HL-60/S4 treated with retinoic acid at 250 ng/mL for 4 days and 3 days (cell line): ENCODE results near the gene NAB1.
"Not testable (repeated sequence)": the region's sequence is repeated elsewhere in the genome, so short reads cannot be mapped to it uniquely, and the experiment has no call there.

Source experiments
- in situ Hi-C: fragments of 300-500 bp; cut with MboI; formaldehyde crosslinking; loops from 2 replicates; pipeline ENCODE4 v1.7.0; 2022; ENCODE audit warnings: low sequenced_read_pairs

Gene NAB1

GRCh38 chr2:190649035-190649797, at the start of gene NAB1:
NAB1 (plus strand) TSS chr2:190649083; CDS start chr2:190659177, 10,094 bp downstream.
- in situ Hi-C loops: no loop called here

- in situ Hi-C loops: no loop called here
These were observed 49.2 kb upstream of the NAB1 start for GRCh38 chr2:190599546-190600220.

DNA sequence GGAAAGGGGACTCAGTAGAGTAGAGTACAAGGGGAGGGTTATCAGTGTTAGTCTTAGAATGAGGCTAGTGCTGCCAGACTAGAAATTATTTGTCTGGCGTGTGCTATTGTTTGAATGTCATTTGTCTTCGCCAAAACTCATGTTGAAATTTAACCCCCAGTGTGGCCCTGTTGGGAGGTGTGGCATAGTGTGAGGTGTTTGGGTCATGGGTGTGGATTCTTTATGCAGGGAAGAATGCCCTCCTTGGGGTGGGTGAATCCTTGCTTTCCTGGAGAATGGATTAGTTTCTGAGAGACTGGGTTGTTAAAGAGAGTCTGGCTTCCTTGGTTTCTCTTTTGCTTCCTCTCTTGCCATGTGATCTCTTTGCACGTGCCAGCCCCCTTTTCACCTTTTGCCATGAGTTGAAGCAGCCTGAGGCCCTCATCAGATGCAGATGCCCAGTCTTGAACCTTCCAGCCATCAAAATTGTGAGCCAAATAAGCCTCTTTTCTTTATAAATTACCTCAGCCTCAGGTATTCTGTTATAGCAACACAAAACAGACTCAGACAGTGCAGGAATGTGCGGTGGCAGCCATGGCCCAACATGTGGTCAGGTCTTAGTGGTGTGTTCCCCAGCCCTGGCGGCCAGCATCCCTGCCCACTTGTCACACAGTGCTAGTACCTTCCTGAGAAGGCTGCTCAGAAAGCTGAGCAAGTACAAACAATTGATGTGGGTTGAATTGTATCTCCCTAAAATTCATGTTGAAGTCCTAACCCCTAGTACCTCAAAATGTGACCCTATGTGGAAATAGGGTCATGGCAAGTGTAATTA, 48.4 kb upstream of the NAB1 start:
- in situ Hi-C loops: no loop called here

DNA sequence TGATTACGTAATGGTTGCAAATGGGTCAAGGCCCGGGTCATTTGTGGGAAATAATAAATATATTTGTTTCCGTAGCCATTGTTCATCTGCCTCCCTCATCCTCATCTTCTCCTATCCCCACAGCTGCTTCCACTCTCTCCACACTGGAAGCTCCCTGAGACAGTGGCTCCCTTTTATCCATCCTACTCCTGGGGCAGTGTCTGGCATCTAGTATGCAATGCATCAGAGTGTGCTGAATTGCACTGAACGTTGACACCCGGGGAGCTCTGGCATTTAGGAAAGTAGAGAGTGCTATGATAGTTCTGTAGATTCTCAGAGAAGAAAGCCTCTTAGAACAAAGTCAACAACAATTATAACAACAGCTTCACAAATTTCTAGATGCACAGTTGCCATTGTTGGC, 45.5 kb upstream of the NAB1 start:
- in situ Hi-C loops: no loop called here

GRCh38 chr2:190607014-190607597, 41.8 kb upstream of the NAB1 start:
- in situ Hi-C loops: no loop called here

- in situ Hi-C loops: no loop called here
These were observed 41.1 kb upstream of the NAB1 start for GRCh38 chr2:190607657-190608357.

DNA sequence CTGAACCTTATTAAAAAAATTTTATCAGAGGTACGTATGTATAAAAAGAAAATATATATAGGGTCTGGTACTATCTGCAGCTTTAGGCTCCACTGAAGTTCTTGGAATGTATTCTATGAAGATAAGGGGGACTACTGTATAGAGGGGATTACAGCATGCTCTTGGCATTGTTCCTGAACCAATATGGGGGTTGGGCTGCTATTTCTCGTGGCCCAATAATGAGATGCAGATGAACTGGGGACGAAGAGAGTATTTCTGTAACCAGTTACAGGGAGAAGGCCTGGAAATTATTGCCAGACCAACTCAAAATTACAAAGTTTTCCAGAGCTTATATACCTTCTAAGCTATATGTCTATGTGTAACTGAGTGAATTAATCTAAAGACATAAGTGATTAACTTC, 40.0 kb upstream of the NAB1 start:
- in situ Hi-C loops: not testable (repeated sequence)

DNA sequence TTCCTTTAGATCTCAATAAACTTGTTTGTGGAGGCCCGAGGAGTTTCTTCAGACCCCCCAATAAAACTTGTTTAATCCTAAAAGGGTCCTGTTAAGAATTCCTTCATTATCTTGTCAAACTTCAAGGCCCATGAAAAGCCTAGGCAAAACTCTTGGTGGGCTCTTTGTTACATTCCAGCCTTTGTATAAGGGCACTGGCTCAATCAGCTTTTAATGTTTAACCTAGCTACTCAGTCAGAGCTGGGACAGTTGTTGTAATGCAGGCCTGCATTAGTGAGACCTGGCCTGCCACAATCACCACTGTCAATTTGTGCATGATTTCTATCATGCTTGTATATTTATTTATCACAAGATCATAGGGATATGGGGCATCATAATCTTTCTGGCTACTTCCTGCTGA, 39.5 kb upstream of the NAB1 start:
- in situ Hi-C loops: not testable (repeated sequence)

DNA sequence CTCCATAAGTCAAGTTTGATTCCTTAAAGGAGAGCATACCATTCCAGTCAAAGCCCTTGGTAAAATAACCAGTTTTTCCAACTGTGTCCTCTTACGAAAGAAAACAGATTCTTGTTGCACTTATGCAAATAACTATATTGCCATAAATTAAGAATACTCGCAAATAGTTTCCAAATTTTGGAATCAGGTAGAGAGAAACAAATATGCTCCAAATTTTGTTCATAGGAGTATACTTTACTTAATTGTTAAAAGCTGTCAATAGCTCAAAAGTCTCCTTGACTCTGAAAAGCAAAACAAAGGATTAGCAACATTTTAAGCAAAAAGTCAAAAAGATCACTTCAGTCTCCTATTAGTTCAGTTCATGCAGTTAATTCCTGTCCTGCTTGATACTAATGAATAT, 38.4 kb upstream of the NAB1 start:
- in situ Hi-C loops: not testable (repeated sequence)

- in situ Hi-C loops: no loop called here
These were observed 33.2 kb upstream of the NAB1 start for GRCh38 chr2:190615555-190616200.

DNA sequence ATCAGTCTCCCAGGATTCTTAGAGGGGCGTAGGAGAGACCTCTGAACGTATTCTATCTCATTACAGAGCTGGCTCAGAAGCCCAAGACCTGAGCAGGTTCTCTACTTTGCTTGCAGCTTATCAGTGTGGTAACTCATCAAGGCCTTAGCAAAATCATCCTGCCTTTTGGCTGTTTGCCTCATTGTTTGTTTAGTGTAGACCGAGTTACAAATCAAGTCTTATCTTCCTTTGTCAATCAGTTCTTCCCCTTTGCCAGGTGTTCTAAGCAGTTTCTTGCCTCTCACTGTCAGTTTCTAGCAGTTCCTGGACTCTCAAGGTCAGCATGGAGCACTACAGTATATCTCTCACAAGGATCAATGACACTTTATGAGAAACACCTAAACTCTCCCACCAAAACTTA, 30.9 kb upstream of the NAB1 start:
- in situ Hi-C loops: no loop called here

- in situ Hi-C loops: no loop called here
These were observed 23.2 kb upstream of the NAB1 start for GRCh38 chr2:190625691-190626090.

GRCh38 chr2:190626641-190627210, 22.2 kb upstream of the NAB1 start:
- in situ Hi-C loops: no loop called here

DNA sequence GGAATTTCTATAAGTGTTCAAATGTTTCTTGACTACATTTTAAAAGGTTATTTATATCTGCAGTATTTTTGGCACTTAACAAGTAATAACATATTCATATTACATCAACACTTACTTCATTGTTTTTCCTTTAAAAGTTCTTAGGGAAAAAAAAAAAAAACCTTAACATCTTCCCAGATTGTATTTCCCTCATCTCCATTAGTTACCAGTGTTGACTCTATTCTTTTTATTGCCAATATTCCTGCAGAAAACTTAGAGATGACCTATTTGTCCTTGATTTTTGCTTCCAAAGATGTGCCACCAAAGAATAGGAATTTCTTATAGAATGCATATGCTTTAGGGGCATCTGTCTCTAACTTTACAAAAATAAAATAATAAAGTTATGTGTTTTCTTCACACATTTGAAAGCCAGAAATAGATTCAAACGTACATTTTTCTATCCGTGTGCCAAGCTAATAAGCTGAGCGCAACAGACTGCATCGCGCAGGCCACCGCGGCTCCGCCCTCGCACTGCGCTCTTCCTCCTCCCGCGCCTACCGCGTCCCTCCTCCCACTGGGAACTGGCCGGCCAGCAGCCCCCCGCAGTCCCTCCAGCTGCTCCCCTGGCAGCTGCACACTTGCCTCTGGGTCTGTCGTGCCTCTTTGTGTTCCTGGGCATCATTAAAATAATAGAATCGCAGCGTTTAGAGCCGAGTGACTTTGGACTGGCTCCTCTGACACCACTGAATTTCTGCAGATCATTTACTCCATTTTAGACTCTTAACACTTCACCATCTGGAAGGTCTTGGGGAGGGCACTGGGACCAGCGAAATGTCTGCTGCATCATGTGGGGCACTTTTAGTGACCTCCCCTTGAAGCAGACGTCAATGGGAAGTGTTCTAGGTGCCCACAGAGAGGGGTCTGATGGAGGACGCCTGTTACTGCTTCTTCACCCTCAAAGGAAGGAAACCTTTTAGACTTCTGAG, 21.2 kb upstream of the NAB1 start:
- in situ Hi-C loops: no loop called here

DNA sequence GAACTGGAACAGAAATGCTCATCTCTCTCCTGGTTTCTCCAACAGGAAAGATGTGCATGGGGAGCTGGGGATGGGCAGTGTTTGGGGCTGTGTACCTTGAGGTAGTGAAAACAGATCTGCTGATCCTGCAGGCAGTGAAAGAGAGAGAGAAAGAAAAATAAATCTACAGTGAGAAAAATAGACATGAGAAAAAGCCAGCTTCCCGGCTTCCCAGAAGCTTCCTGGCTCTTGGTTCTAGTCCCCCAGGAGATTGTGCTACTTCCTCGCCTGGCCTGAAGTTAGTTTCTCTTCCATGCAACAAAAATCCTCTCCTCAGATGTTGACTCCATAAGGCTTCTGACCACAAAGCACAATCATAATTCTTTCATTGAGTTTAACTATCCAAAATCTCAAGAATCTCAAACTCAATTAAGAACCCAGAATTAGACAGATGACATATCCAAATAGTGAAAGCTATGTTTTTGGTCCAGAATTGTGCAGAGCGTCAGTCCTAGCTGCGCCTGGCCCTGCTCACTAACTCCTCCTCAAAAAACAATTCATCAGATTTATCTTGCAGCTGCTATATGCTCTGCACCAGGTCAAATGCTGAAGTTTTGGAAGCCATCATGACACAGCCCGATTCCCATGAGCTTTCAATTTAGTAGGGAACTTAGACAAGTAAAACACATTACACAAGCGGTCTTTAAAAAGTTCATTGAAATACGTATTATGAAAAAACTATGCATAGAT, 20.1 kb upstream of the NAB1 start:
- in situ Hi-C loops: no loop called here

DNA sequence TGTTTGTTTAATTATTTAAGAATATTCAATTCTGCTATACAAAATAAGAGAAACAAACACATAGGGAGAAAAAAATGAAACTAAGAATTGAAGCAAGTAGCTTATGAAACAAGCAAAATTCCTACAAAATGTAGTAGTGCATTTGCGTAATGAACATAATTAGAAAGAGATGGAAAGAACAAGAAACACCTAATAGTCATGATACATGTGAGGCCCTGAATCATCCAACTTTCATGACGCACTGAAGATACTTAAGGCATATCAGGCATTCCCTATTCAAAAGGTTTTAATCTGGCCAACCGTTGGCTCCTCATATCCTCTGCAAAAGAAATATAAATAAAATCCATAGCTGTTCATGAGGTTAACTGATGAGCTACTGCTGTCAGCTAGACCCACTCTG, 14.5 kb upstream of the NAB1 start:
- in situ Hi-C loops: no loop called here

DNA sequence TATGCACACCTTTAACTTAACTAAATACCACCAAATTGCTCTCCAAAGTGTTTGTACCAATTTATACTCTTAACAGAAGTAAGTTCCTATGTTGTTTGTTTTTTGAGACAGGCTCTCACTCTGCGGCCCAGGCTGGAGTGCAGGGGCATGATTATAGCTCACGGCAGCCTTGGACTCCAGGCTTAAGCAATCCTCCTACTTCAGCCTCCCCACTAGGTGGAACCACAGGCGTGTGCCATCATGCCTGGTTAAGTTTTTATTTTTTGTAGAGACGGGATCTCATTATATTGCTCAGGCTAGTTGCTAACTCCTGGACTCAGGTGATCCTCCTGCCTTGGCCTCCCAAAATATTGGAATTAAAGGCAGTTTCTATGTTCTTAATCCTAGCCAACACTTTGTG, 13.1 kb upstream of the NAB1 start:
- in situ Hi-C loops: no loop called here

GRCh38 chr2:190636361-190636760, 12.5 kb upstream of the NAB1 start:
- in situ Hi-C loops: no loop called here
